Measurements from ENCODE around the gene ZNF217. TPM values are rescaled to one million over a fixed set of nuclear protein-coding genes. Genes with fewer than 3 reads are reported as not detected.
"Not testable (repeated sequence)": the region's sequence is repeated elsewhere in the genome, so short reads cannot be mapped to it uniquely, and the experiment has no call there.

The ZNF217 gene
- total and polyA plus RNA-seq, 2 of the 8 experiments (the other 6 are each of a cell fraction or from before 2014, with no cell fraction given), result 15.3 to 87.9 TPM

- H2BK120ac ChIP-seq (replicated peaks; ENCODE audit: low read depth, low read length); FAIRE-seq; H3K27ac ChIP-seq (ENCODE audit: low read depth, low read length); H2AFZ ChIP-seq (ENCODE audit: low read length); H3K56ac ChIP-seq (replicated peaks; ENCODE audit: insufficient read length, low read depth, low read length); H3K27me3 ChIP-seq (replicated peaks in 1 of 4; ENCODE audit: control insufficient read depth in 3 of 4, extremely low read depth in 1 of 4, insufficient read depth in 3 of 4, low read length in 3 of 4); H4K91ac ChIP-seq (replicated peaks; ENCODE audit: insufficient read length, low read length); H3K23ac ChIP-seq (ENCODE audit: insufficient read length); H2BK12ac ChIP-seq (ENCODE audit: low read depth, low read length); H2BK15ac ChIP-seq (ENCODE audit: low read length); CTCF ChIA-PET (ENCODE audit: partially characterized antibody); H3K4me2 ChIP-seq (ENCODE audit: insufficient read depth in 1 of 2, low read depth in 2 of 2, low read length in 2 of 2); H3K79me1 ChIP-seq (ENCODE audit: low read depth, low read length); H4K5ac ChIP-seq (ENCODE audit: insufficient read length, low read depth, low read length); H3K4me3 ChIP-seq (ENCODE audit: extremely low read depth in 1 of 4, insufficient read depth in 2 of 4, low read depth in 3 of 4, low read length in 4 of 4); H4K20me1 ChIP-seq (replicated peaks in 1 of 2; ENCODE audit: control insufficient read depth in 1 of 2, insufficient read depth in 2 of 2, low read length in 2 of 2); H2BK20ac ChIP-seq (ENCODE audit: low read length); H2BK5ac ChIP-seq (ENCODE audit: low read depth, low read length); H3K14ac ChIP-seq (ENCODE audit: insufficient read length); H3K36me3 ChIP-seq (ENCODE audit: control insufficient read depth in 2 of 4, insufficient read depth in 4 of 4, low read length in 3 of 4); H3K18ac ChIP-seq (ENCODE audit: extremely low read depth, low read length); H3K4ac ChIP-seq (replicated peaks; ENCODE audit: insufficient read length, low read depth, low read length); H3K9ac ChIP-seq (replicated peaks in 1 of 4; ENCODE audit: extremely low read depth in 1 of 4, low read depth in 3 of 4, low read length in 3 of 4); H3K79me2 ChIP-seq (ENCODE audit: control insufficient read depth in 1 of 2, insufficient read depth in 2 of 2, low read length in 2 of 2); H3K9me3 ChIP-seq (ENCODE audit: insufficient read depth in 2 of 2, low read depth in 1 of 2, low read length in 1 of 2); H4K8ac ChIP-seq (ENCODE audit: extremely low read depth, insufficient read depth, low read length); H3K23me2 ChIP-seq (ENCODE audit: low read depth, low read length); H2AK5ac ChIP-seq (ENCODE audit: low read depth, low read length): not testable (repeated sequence)
- peak in 1 of 2 experiments; percentile 20 for DNase-seq (ENCODE audit: low read depth in 1 of 2, low spot score in 2 of 2)
- H3K4me1 ChIP-seq (replicated peaks in 1 of 4; ENCODE audit: control insufficient read depth in 3 of 4, insufficient read depth in 4 of 4, low read length in 3 of 4), result peaks cover 3 to 14% (median 9%) of the 10 kb centered on the region in 4 experiments; a peak in 5 of 7 replicates
- WGBS, 2 experiments (ENCODE audit: extremely low coverage in 1 of 2, insufficient coverage in 1 of 2, insufficient read length in 1 of 2, insufficient replicate concordance in 2 of 2, low coverage in 1 of 2, low lambda C conversion rate in 2 of 2, missing lambda C conversion rate in 1 of 2), result 94% methylated on average over 5 of the region's 5 CpGs; no CpG with 5 or more reads in 1 of the 2 experiments
- POLR2A ChIA-PET (ENCODE audit: partially characterized antibody), result interaction anchor here (1.7 kb wide), 1 partner anchor 18 kb away, joined by 6 read pairs; no protein-coding TSS in a partner anchor
These were observed 11.8 kb upstream of the ZNF217 start for GRCh38 chr20:53605401-53605800.

GRCh38 chr20:53604846-53605245, 11.2 kb upstream of the ZNF217 start:
- 100% methylated on average over 1 of the region's 5 CpGs; no CpG with 5 or more reads in 1 of the 2 experiments for WGBS, 2 experiments (ENCODE audit: extremely low coverage in 1 of 2, insufficient coverage in 1 of 2, insufficient read length in 1 of 2, insufficient replicate concordance in 2 of 2, low coverage in 1 of 2, low lambda C conversion rate in 2 of 2, missing lambda C conversion rate in 1 of 2)

More at GRCh38 chr20:53604846-53605245, 11.2 kb upstream of the ZNF217 start:
- H3K56ac ChIP-seq (replicated peaks; ENCODE audit: insufficient read length, low read depth, low read length); H3K27me3 ChIP-seq (replicated peaks in 1 of 4; ENCODE audit: control insufficient read depth in 3 of 4, extremely low read depth in 1 of 4, insufficient read depth in 3 of 4, low read length in 3 of 4); H4K8ac ChIP-seq (ENCODE audit: extremely low read depth, insufficient read depth, low read length); CTCF ChIA-PET (ENCODE audit: partially characterized antibody); H3K23ac ChIP-seq (ENCODE audit: insufficient read length); H3K4me2 ChIP-seq (ENCODE audit: insufficient read depth in 1 of 2, low read depth in 2 of 2, low read length in 2 of 2); H3K18ac ChIP-seq (ENCODE audit: extremely low read depth, low read length); H3K23me2 ChIP-seq (ENCODE audit: low read depth, low read length); H3K14ac ChIP-seq (ENCODE audit: insufficient read length); H3K27ac ChIP-seq (ENCODE audit: low read depth, low read length); H2BK12ac ChIP-seq (ENCODE audit: low read depth, low read length); H2BK15ac ChIP-seq (ENCODE audit: low read length); H2AFZ ChIP-seq (ENCODE audit: low read length); FAIRE-seq; H4K5ac ChIP-seq (ENCODE audit: insufficient read length, low read depth, low read length); H2AK5ac ChIP-seq (ENCODE audit: low read depth, low read length); H3K79me1 ChIP-seq (ENCODE audit: low read depth, low read length); H3K36me3 ChIP-seq (ENCODE audit: control insufficient read depth in 2 of 4, insufficient read depth in 4 of 4, low read length in 3 of 4); H4K91ac ChIP-seq (replicated peaks; ENCODE audit: insufficient read length, low read length); H3K9me3 ChIP-seq (ENCODE audit: insufficient read depth in 2 of 2, low read depth in 1 of 2, low read length in 1 of 2); H2BK20ac ChIP-seq (ENCODE audit: low read length); H3K79me2 ChIP-seq (ENCODE audit: control insufficient read depth in 1 of 2, insufficient read depth in 2 of 2, low read length in 2 of 2); H3K4me3 ChIP-seq (ENCODE audit: extremely low read depth in 1 of 4, insufficient read depth in 2 of 4, low read depth in 3 of 4, low read length in 4 of 4); H3K4ac ChIP-seq (replicated peaks; ENCODE audit: insufficient read length, low read depth, low read length); H4K20me1 ChIP-seq (replicated peaks in 1 of 2; ENCODE audit: control insufficient read depth in 1 of 2, insufficient read depth in 2 of 2, low read length in 2 of 2); H2BK5ac ChIP-seq (ENCODE audit: low read depth, low read length); POLR2A ChIA-PET (ENCODE audit: partially characterized antibody); H3K9ac ChIP-seq (replicated peaks in 1 of 4; ENCODE audit: extremely low read depth in 1 of 4, low read depth in 3 of 4, low read length in 3 of 4); H2BK120ac ChIP-seq (replicated peaks; ENCODE audit: low read depth, low read length): not testable (repeated sequence)
- H3K4me1 ChIP-seq (replicated peaks in 1 of 4; ENCODE audit: control insufficient read depth in 3 of 4, insufficient read depth in 4 of 4, low read length in 3 of 4), result peaks cover 0 to 12% (median 7%) of the 10 kb centered on the region in 4 experiments; a peak in 4 of 7 replicates
- peak in 1 of 2 experiments; percentile 24 for DNase-seq (ENCODE audit: low read depth in 1 of 2, low spot score in 2 of 2)

All from H1 (cell line).